ENCODE data around the gene GLOD4. TPM values are rescaled to one million over a fixed set of nuclear protein-coding genes. Genes with fewer than 3 reads are reported as not detected.

Gene GLOD4
- total and polyA plus RNA-seq, 12 donors = 29.8 to 107 (median 74.3) TPM

GRCh38 chr17:823501-823902 lies 41.4 kb upstream of the GLOD4 start:
- H3K27me3 ChIP-seq = no peaks in the 10 kb centered on the region
- H3K27ac ChIP-seq = no peak overlapping the region
- intact Hi-C loops (cut with DNase I) = no loop called here
- H3K36me3 ChIP-seq (replicated peaks in 1 of 2) = no peaks in the 10 kb centered on the region
- DNase-seq = no peak
- no peak for TF ChIP-seq CTCF (IDR thresholded peaks at IDR 0.05)
- TF ChIP-seq POLR2A (IDR thresholded peaks at IDR 0.05) = no peak
- no peak overlapping the region for H3K4me3 ChIP-seq
- no peaks in the 10 kb centered on the region for H3K9me3 ChIP-seq (replicated peaks in 1 of 3)
- H3K4me1 ChIP-seq (replicated peaks in 1 of 2) = no peaks in the 10 kb centered on the region
- WGBS, 4 donors = 79 to 93% (median 88%) methylated on average over 4 to 9 of the region's 9 CpGs

GRCh38 chr17:819251-819650 lies 37.2 kb upstream of the GLOD4 start:
- H3K27me3 ChIP-seq = no peaks in the 10 kb centered on the region
- intact Hi-C loops (cut with DNase I) = no loop called here
- no peaks in the 10 kb centered on the region for H3K9me3 ChIP-seq (replicated peaks in 1 of 3)
- H3K4me3 ChIP-seq = no peak overlapping the region
- no peak overlapping the region for H3K27ac ChIP-seq
- no peaks in the 10 kb centered on the region for H3K4me1 ChIP-seq (replicated peaks in 1 of 2)
- no peak for DNase-seq
- 85 to 99% (median 94%) methylated on average over 4 to 19 of the region's 19 CpGs for WGBS, 4 donors
- TF ChIP-seq POLR2A (IDR thresholded peaks at IDR 0.05) = no peak
- TF ChIP-seq CTCF (IDR thresholded peaks at IDR 0.05) = no peak
- peaks cover 0 to 5% of the 10 kb centered on the region in 2 donors for H3K36me3 ChIP-seq (replicated peaks in 1 of 2)

- intact Hi-C loops (cut with DNase I) = no loop called here
- Histone ChIP-seq H3K36me3 (replicated peaks in 1 of 2) (peaks cover 0 to 5% of the 10 kb centered on the region in 2 donors), H3K9me3 (replicated peaks in 1 of 3) (no peaks in the 10 kb centered on the region), H3K27me3 (no peaks in the 10 kb centered on the region), H3K4me1 (replicated peaks in 1 of 2) (no peaks in the 10 kb centered on the region), H3K27ac (no peak overlapping the region), H3K4me3 (no peak overlapping the region)
- 93 to 97% (median 94%) methylated on average over 18 to 20 of the region's 20 CpGs for WGBS, 4 donors
- TF ChIP-seq POLR2A (IDR thresholded peaks at IDR 0.05) = no peak
- no peak for TF ChIP-seq CTCF (IDR thresholded peaks at IDR 0.05)
- DNase-seq = no peak
Observed at GRCh38 chr17:814371-814770, 32.3 kb upstream of the GLOD4 start.

GRCh38 chr17:812638-813204 lies 30.6 kb upstream of the GLOD4 start:
- TF ChIP-seq POLR2A (IDR thresholded peaks at IDR 0.05) (no peak), CTCF (IDR thresholded peaks at IDR 0.05) (no peak)
- H3K9me3 ChIP-seq (replicated peaks in 1 of 3) = no peaks in the 10 kb centered on the region
- WGBS, 4 donors = 88 to 96% (median 93%) methylated on average over 14 of the region's 14 CpGs
- no peak for DNase-seq
- no peak overlapping the region for H3K4me3 ChIP-seq
- H3K27me3 ChIP-seq = no peaks in the 10 kb centered on the region
- no peak overlapping the region for H3K27ac ChIP-seq
- H3K4me1 ChIP-seq (replicated peaks in 1 of 2) = no peaks in the 10 kb centered on the region
- peaks cover 0 to under 1% of the 10 kb centered on the region in 2 donors for H3K36me3 ChIP-seq (replicated peaks in 1 of 2)
- intact Hi-C loops (cut with DNase I) = no loop called here
